Measurements from ENCODE around the gene KLHL35.

- TF ChIP-seq CTCF (conservative IDR thresholded peaks at IDR 0.05; ENCODE audit: low read depth, low read length) (no peak), EZH2 (IDR thresholded peaks at IDR 0.05; ENCODE audit: low read length, unreplicated experiment) (no peak), EZH2phosphoT487 (IDR thresholded peaks at IDR 0.05; ENCODE audit: borderline replicate concordance, low read length) (no peak)
Observed at GRCh38 chr11:75432911-75433321, at the start of gene KLHL35.
